Astrocyte (in vitro differentiated cells and primary cell): ENCODE measurements around the gene UPB1. TPM values are rescaled to one million over a fixed set of nuclear protein-coding genes. Genes with fewer than 3 reads are reported as not detected.

ENCODE experiments used
- DNase-seq: peaks from one replicate; pipeline ENCODE4 v3.0.0-alpha.2; 2010; ENCODE audit warnings: low read depth
- FAIRE-seq: peaks from 2 replicates; lab custom pipeline; 2011; peaks lifted over from hg19 to GRCh38; lab: Jason Lieb, UNC
- H2AFZ ChIP-seq: 2 replicates; pipeline ENCODE4 v1.6.0; 2012; ENCODE audit warnings: low read depth, low read length, inconsistent platforms
- H3K27ac ChIP-seq: 2 replicates; pipeline ENCODE4 v1.5.1; 2011; ENCODE audit warnings: low read depth, low read length, inconsistent platforms
- H3K27me3 ChIP-seq: 2 replicates; pipeline ENCODE4 v1.6.0; 2011; ENCODE audit warnings: low read length, inconsistent platforms; ENCODE audit not compliant: insufficient read depth
- H3K36me3 ChIP-seq: 2 replicates; pipeline ENCODE4 v1.5.1; 2011; ENCODE audit warnings: low read length, inconsistent platforms; ENCODE audit not compliant: insufficient read depth
- H3K4me1 ChIP-seq: 2 replicates; pipeline ENCODE4 v1.5.1; 2011; ENCODE audit warnings: low read length, inconsistent platforms; ENCODE audit not compliant: insufficient read depth
- H3K4me2 ChIP-seq: 2 replicates; pipeline ENCODE4 v1.6.0; 2012; ENCODE audit warnings: low read length, inconsistent platforms
- H3K4me3 ChIP-seq: 2 replicates; pipeline ENCODE4 v1.5.1; 2011; ENCODE audit warnings: low read depth, mild to moderate bottlenecking, low read length, inconsistent platforms; ENCODE audit not compliant: insufficient read depth
- H3K79me2 ChIP-seq: 2 replicates; pipeline ENCODE4 v1.6.0; 2012; ENCODE audit warnings: mild to moderate bottlenecking, low read length, inconsistent platforms; ENCODE audit not compliant: insufficient read depth
- H3K9ac ChIP-seq: 2 replicates; pipeline ENCODE4 v1.6.0; 2012; ENCODE audit warnings: mild to moderate bottlenecking, low read length, inconsistent platforms
- H3K9me3 ChIP-seq: 2 replicates; pipeline ENCODE4 v1.5.1; 2012; ENCODE audit warnings: low read depth, mild to moderate bottlenecking, low read length, inconsistent platforms; ENCODE audit not compliant: insufficient read depth
- H4K20me1 ChIP-seq: 2 replicates; pipeline ENCODE4 v1.6.0; 2012; ENCODE audit warnings: low read length, inconsistent platforms; ENCODE audit not compliant: insufficient read depth
- H3K27ac Mint-ChIP-seq: one replicate; pipeline ENCODE4 v1.8.0; 2021; ENCODE audit warnings: mild to moderate bottlenecking, mixed read lengths; ENCODE audit not compliant: unreplicated experiment
- H3K27me3 Mint-ChIP-seq: one replicate; pipeline ENCODE4 v1.8.0; 2021; ENCODE audit warnings: low read depth, mixed read lengths; ENCODE audit not compliant: unreplicated experiment
- H3K36me3 Mint-ChIP-seq: one replicate; pipeline ENCODE4 v1.8.0; 2021; ENCODE audit warnings: low read depth, mixed read lengths; ENCODE audit not compliant: unreplicated experiment
- H3K4me1 Mint-ChIP-seq: one replicate; pipeline ENCODE4 v1.8.0; 2021; ENCODE audit warnings: low read depth, mixed read lengths; ENCODE audit not compliant: unreplicated experiment
- H3K4me3 Mint-ChIP-seq: one replicate; pipeline ENCODE4 v1.8.0; 2021; ENCODE audit warnings: mild to moderate bottlenecking, moderate library complexity, mixed read lengths; ENCODE audit not compliant: unreplicated experiment
- H3K9me3 Mint-ChIP-seq: one replicate; pipeline ENCODE4 v1.8.0; 2021; ENCODE audit warnings: mild to moderate bottlenecking, mixed read lengths; ENCODE audit not compliant: unreplicated experiment
- CTCF ChIP-seq: IDR thresholded peaks from 2 replicates; pipeline ENCODE4 v1.5.1; 2011; ENCODE audit warnings: low read depth, mild to moderate bottlenecking, inconsistent platforms, low read length, moderate library complexity; ENCODE audit not compliant: insufficient read depth
- EZH2 ChIP-seq: IDR thresholded peaks from 2 replicates; pipeline ENCODE4 v1.6.1; 2012; ENCODE audit warnings: mild to moderate bottlenecking, low read length, inconsistent platforms; ENCODE audit not compliant: insufficient read depth
- total RNA-seq: library from RNA; stranded (reverse); gene quantifications from 2 replicates; pipeline ENCODE4 v1.2.1, GENCODE V29; 2021

The UPB1 gene
- total RNA-seq, 1 donor from 2014 or later = 0.30 TPM

GRCh38 chr22:24510637-24511625, 15.8 kb downstream of the UPB1 start:
- Histone ChIP-seq H2AFZ (no peak overlapping the region), H3K27me3 (peaks cover 13% of the 10 kb centered on the region), H3K4me1 (peaks cover 7% of the 10 kb centered on the region), H3K9me3 (no peaks in the 10 kb centered on the region), H3K4me2 (no peak overlapping the region), H3K36me3 (no peaks in the 10 kb centered on the region), H3K9ac (no peak overlapping the region), H3K79me2 (no peaks in the 10 kb centered on the region), H3K27ac (no peak overlapping the region), H3K4me3 (no peak overlapping the region), H4K20me1 (no peaks in the 10 kb centered on the region)
- Mint-ChIP-seq H3K4me3 (peak overlapping the region; percentile 15), H3K27ac (peak overlapping the region; percentile 58), H3K4me1 (peaks cover 17% of the 10 kb centered on the region), H3K36me3 (no peaks in the 10 kb centered on the region), H3K27me3 (peaks cover 20% of the 10 kb centered on the region), H3K9me3 (no peaks in the 10 kb centered on the region)
- FAIRE-seq (no peak), DNase-seq (peak; percentile 74)
- TF ChIP-seq EZH2 (no peak), CTCF (no peak)

GRCh38 chr22:24512043-24512442, 16.9 kb downstream of the UPB1 start:
- Mint-ChIP-seq H3K27me3 (peaks cover 11% of the 10 kb centered on the region), H3K4me3 (no peak overlapping the region), H3K9me3 (no peaks in the 10 kb centered on the region), H3K27ac (no peak overlapping the region), H3K4me1 (peaks cover 20% of the 10 kb centered on the region), H3K36me3 (no peaks in the 10 kb centered on the region)
- Histone ChIP-seq H3K27me3 (peaks cover 13% of the 10 kb centered on the region), H3K4me1 (peaks cover 10% of the 10 kb centered on the region), H3K79me2 (no peaks in the 10 kb centered on the region), H3K9me3 (no peaks in the 10 kb centered on the region), H3K4me3 (no peak overlapping the region), H3K36me3 (no peaks in the 10 kb centered on the region), H2AFZ (no peak overlapping the region), H3K4me2 (no peak overlapping the region), H4K20me1 (no peaks in the 10 kb centered on the region), H3K9ac (no peak overlapping the region), H3K27ac (no peak overlapping the region)
- TF ChIP-seq CTCF = no peak
- TF ChIP-seq EZH2 = no peak
- DNase-seq = no peak
- no peak for FAIRE-seq
